ENCODE results near the gene FSTL5. TPM values are rescaled to one million over a fixed set of nuclear protein-coding genes. Genes with fewer than 3 reads are reported as not detected.

FSTL5 gene
- total RNA-seq, 1 experiment from 2014 or later = 29.4 TPM

DNA sequence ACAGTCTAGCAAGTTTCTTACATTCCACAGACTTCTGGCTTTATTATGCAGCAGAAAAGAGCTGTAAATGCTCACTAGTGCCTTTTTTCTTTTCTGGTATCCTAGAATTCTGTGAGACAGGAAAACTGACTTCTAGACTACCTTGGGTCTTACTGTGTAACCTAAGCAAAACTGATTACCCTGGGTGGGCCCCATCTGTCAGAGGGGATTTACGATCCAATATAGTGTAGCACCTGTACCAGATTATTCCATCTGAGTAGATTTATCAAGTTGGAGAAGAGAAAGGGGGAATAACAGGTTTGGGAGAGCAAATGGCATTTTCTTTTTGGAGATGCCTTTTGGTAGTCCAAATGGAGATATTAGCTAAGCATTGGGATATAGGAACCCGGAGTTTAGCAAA is 46.7 kb downstream of the FSTL5 start:
- intact Hi-C loops (cut with micrococcal nuclease; ENCODE audit: unreplicated experiment) = no loop called here
- CTCF ChIA-PET = no interaction called here
- Histone ChIP-seq H3F3A (ENCODE audit: insufficient read depth, low read depth) (no peaks in the 10 kb centered on the region), H3K27me3 (ENCODE audit: insufficient read depth, low read depth) (no peaks in the 10 kb centered on the region), H3K4me3 (no peak overlapping the region), H3K4me1 (replicated peaks; ENCODE audit: insufficient read depth) (no peaks in the 10 kb centered on the region), H3K79me2 (ENCODE audit: low read depth) (no peaks in the 10 kb centered on the region), H2AFZ (no peak overlapping the region), H3K27ac (no peak overlapping the region), H3K36me3 (ENCODE audit: low read depth) (no peaks in the 10 kb centered on the region), H3K9me2 (ENCODE audit: insufficient read depth) (no peaks in the 10 kb centered on the region), H3K4me2 (no peak overlapping the region), H3K9me3 (ENCODE audit: insufficient read depth, low read depth) (no peaks in the 10 kb centered on the region), H4K20me1 (ENCODE audit: insufficient read depth) (no peaks in the 10 kb centered on the region)
- TF ChIP-seq, protein P1, sequence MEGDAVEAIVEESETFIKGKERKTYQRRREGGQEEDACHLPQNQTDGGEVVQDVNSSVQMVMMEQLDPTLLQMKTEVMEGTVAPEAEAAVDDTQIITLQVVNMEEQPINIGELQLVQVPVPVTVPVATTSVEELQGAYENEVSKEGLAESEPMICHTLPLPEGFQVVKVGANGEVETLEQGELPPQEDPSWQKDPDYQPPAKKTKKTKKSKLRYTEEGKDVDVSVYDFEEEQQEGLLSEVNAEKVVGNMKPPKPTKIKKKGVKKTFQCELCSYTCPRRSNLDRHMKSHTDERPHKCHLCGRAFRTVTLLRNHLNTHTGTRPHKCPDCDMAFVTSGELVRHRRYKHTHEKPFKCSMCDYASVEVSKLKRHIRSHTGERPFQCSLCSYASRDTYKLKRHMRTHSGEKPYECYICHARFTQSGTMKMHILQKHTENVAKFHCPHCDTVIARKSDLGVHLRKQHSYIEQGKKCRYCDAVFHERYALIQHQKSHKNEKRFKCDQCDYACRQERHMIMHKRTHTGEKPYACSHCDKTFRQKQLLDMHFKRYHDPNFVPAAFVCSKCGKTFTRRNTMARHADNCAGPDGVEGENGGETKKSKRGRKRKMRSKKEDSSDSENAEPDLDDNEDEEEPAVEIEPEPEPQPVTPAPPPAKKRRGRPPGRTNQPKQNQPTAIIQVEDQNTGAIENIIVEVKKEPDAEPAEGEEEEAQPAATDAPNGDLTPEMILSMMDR (conservative IDR thresholded peaks at IDR 0.05) = no peak
- no peak for TF ChIP-seq EZH2 (IDR thresholded peaks at IDR 0.05; ENCODE audit: low read depth)
- BruUV-seq (replicated peaks) = no TSS peak
- POLR2A ChIA-PET (ENCODE audit: unreplicated experiment) = no interaction called here
- DNase-seq = no peak

GRCh38 chr4:162116095-162116779 is 47.6 kb downstream of the FSTL5 start:
- intact Hi-C loops (cut with micrococcal nuclease; ENCODE audit: unreplicated experiment) = no loop called here
- no TSS peak for BruUV-seq (replicated peaks)
- Histone ChIP-seq H3K79me2 (ENCODE audit: low read depth) (no peaks in the 10 kb centered on the region), H3K4me1 (replicated peaks; ENCODE audit: insufficient read depth) (no peaks in the 10 kb centered on the region), H3K9me2 (ENCODE audit: insufficient read depth) (no peaks in the 10 kb centered on the region), H3K36me3 (ENCODE audit: low read depth) (no peaks in the 10 kb centered on the region), H3K27ac (no peak overlapping the region), H4K20me1 (ENCODE audit: insufficient read depth) (no peaks in the 10 kb centered on the region), H2AFZ (no peak overlapping the region), H3K4me2 (no peak overlapping the region), H3K27me3 (ENCODE audit: insufficient read depth, low read depth) (no peaks in the 10 kb centered on the region), H3K4me3 (no peak overlapping the region), H3K9me3 (ENCODE audit: insufficient read depth, low read depth) (no peaks in the 10 kb centered on the region), H3F3A (ENCODE audit: insufficient read depth, low read depth) (no peaks in the 10 kb centered on the region)
- ChIA-PET CTCF (no interaction called here), POLR2A (ENCODE audit: unreplicated experiment) (no interaction called here)
- no peak for TF ChIP-seq EZH2 (IDR thresholded peaks at IDR 0.05; ENCODE audit: low read depth)
- TF ChIP-seq, protein P1 (conservative IDR thresholded peaks at IDR 0.05) = no peak
- DNase-seq = no peak

DNA sequence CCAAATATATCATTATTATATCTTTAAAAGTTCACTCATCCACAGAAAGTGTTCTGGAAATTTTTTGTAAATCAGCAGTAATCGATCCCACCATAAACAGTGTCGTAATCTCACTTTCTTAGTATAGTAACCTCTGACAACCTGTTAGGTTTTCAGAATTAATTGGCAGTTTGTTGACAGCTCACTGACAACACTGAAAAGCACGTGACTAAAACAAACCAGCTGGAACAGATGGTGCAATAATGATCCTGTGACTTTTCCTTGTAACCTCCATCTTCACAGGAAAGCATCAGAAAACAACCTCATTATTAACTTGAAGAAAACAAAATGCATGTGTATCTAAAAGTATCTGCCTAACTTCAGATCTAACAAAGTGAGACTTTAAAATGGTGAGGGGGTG is 48.5 kb downstream of the FSTL5 start:
- Histone ChIP-seq H3K27ac (no peak overlapping the region), H3K4me2 (no peak overlapping the region), H3K9me3 (ENCODE audit: insufficient read depth, low read depth) (no peaks in the 10 kb centered on the region), H2AFZ (no peak overlapping the region), H3F3A (ENCODE audit: insufficient read depth, low read depth) (no peaks in the 10 kb centered on the region), H3K79me2 (ENCODE audit: low read depth) (no peaks in the 10 kb centered on the region), H3K9me2 (ENCODE audit: insufficient read depth) (no peaks in the 10 kb centered on the region), H3K36me3 (ENCODE audit: low read depth) (no peaks in the 10 kb centered on the region), H4K20me1 (ENCODE audit: insufficient read depth) (no peaks in the 10 kb centered on the region), H3K27me3 (ENCODE audit: insufficient read depth, low read depth) (no peaks in the 10 kb centered on the region), H3K4me1 (replicated peaks; ENCODE audit: insufficient read depth) (no peaks in the 10 kb centered on the region), H3K4me3 (no peak overlapping the region)
- DNase-seq = no peak
- intact Hi-C loops (cut with micrococcal nuclease; ENCODE audit: unreplicated experiment) = no loop called here
- POLR2A ChIA-PET (ENCODE audit: unreplicated experiment) = no interaction called here
- TF ChIP-seq, protein P1 (conservative IDR thresholded peaks at IDR 0.05) = no peak
- TF ChIP-seq EZH2 (IDR thresholded peaks at IDR 0.05; ENCODE audit: low read depth) = no peak
- BruUV-seq (replicated peaks) = no TSS peak
- CTCF ChIA-PET = no interaction called here
